HepG2 (cell line): Measurements from ENCODE around the gene ATPAF2. TPM values are rescaled to one million over a fixed set of nuclear protein-coding genes. Genes with fewer than 3 reads are reported as not detected.
A peak's percentile ranks its signal among the peaks of the same experiment; 100 is the strongest.

Experiments
- ATF1 ChIP-seq: IDR thresholded peaks from 2 replicates; pipeline ENCODE4 v1.6.1; 2016; ENCODE audit warnings: mild to moderate bottlenecking, control low read depth
- DNMT3B ChIP-seq: conservative IDR thresholded peaks from 2 replicates; pipeline ENCODE4 v1.6.1; 2016; ENCODE audit warnings: missing biosample characterization, control low read depth
- HNRNPK ChIP-seq: fragments of 200-400 bp; formaldehyde crosslinking; IDR thresholded peaks from 2 replicates; pipeline ENCODE4 v1.6.1; 2018; ENCODE audit warnings: low read length, low read depth, moderate library complexity, mild to moderate bottlenecking; ENCODE audit not compliant: poor library complexity, severe bottlenecking
- HOXA7 ChIP-seq: sonication (generic); formaldehyde crosslinking; IDR thresholded peaks from 2 replicates; pipeline ENCODE4 v1.8.1; 2022; ENCODE audit warnings: mild to moderate bottlenecking, missing genetic modification reagents, moderate library complexity
- LCORL ChIP-seq, 2 experiments: fragments of 450-650 bp in 1 of 2; sonication (generic) in 1 of 2; formaldehyde crosslinking in 1 of 2; IDR thresholded peaks; 2 replicates each; pipeline versions ENCODE4 v1.5.0 to v1.6.1; 2017 to 2020; ENCODE audit warnings: antibody characterized with exemption in 1 of 2, missing genetic modification reagents in 1 of 2
- MED13 ChIP-seq: sonication (generic); formaldehyde crosslinking; IDR thresholded peaks from 2 replicates; pipeline ENCODE4 v1.5.0; 2020; ENCODE audit warnings: missing genetic modification reagents
- MIER3 ChIP-seq: IDR thresholded peaks from 2 replicates; pipeline ENCODE4 v1.6.1; 2016; ENCODE audit warnings: missing compliant biosample characterization, borderline replicate concordance
- NR2F6 ChIP-seq, 2 experiments: IDR thresholded peaks; 2 replicates each; pipeline ENCODE4 v1.6.1; 2016; ENCODE audit warnings: antibody characterized with exemption in 1 of 2, mild to moderate bottlenecking in 1 of 2
- PLRG1 ChIP-seq: fragments of 450-650 bp; conservative IDR thresholded peaks from 2 replicates; pipeline ENCODE4 v1.6.1; 2016
- TARDBP ChIP-seq: sonication (generic); formaldehyde crosslinking; IDR thresholded peaks from 2 replicates; pipeline ENCODE4 v1.8.0; 2022; ENCODE audit warnings: mild to moderate bottlenecking, missing genetic modification reagents
- TBX2 ChIP-seq: sonication (generic); formaldehyde crosslinking; IDR thresholded peaks from 2 replicates; pipeline ENCODE4 v1.5.0; 2020; ENCODE audit warnings: missing genetic modification reagents, mild to moderate bottlenecking, borderline replicate concordance
- ZFP90 ChIP-seq: sonication (generic); formaldehyde crosslinking; IDR thresholded peaks from 2 replicates; pipeline ENCODE4 v1.8.0; 2022; ENCODE audit warnings: missing genetic modification reagents, mild to moderate bottlenecking, inconsistent platforms, borderline replicate concordance
- ZKSCAN8 ChIP-seq: IDR thresholded peaks from 2 replicates; pipeline ENCODE4 v1.6.1; 2016; ENCODE audit warnings: borderline replicate concordance, missing genetic modification reagents, missing compliant biosample characterization
- ZNF234 ChIP-seq: sonication (generic); formaldehyde crosslinking; conservative IDR thresholded peaks from 2 replicates; pipeline ENCODE4 v1.5.1; 2020; ENCODE audit warnings: mild to moderate bottlenecking, missing genetic modification reagents
- ZNF235 ChIP-seq: sonication (generic); formaldehyde crosslinking; IDR thresholded peaks from 2 replicates; pipeline ENCODE4 v1.8.1; 2023; ENCODE audit warnings: mild to moderate bottlenecking, missing genetic modification reagents, borderline replicate concordance
- ZNF30 ChIP-seq: sonication (generic); formaldehyde crosslinking; IDR thresholded peaks from 2 replicates; pipeline ENCODE4 v1.5.0; 2020; ENCODE audit warnings: mild to moderate bottlenecking, missing genetic modification reagents
- ZNF335 ChIP-seq: sonication (generic); formaldehyde crosslinking; IDR thresholded peaks from 2 replicates; pipeline ENCODE4 v1.4.0; 2020; ENCODE audit warnings: missing genetic modification reagents
- ZNF451 ChIP-seq: sonication (generic); formaldehyde crosslinking; IDR thresholded peaks from 2 replicates; pipeline ENCODE4 v1.5.0; 2020; ENCODE audit warnings: mild to moderate bottlenecking, missing genetic modification reagents
- ZNF790 ChIP-seq: sonication (generic); formaldehyde crosslinking; IDR thresholded peaks from 2 replicates; pipeline ENCODE4 v1.8.0; 2022; ENCODE audit warnings: missing genetic modification reagents, mild to moderate bottlenecking, borderline replicate concordance
- polyA plus RNA-seq, 8 experiments: library from polyadenylated mRNA; depleted of rRNA in 3 of 8; stranded (reverse) in 7 of 8; unstranded in 1 of 8; fragments of >200 nt; fragmentation: Illumina TruSeq in 4 of 8; extraction: Trizol in 4 of 8; gene quantifications; 2 replicates each; pipeline versions ENCODE4 v1.2.1 to v1.2.3, GENCODE V29; 2011 to 2016; ENCODE audit warnings: low read depth in 4 of 8, missing spikeins in 1 of 8, mixed read lengths in 1 of 8; ENCODE audit not compliant: insufficient read depth in 1 of 8
- total RNA-seq, 5 experiments: library from RNA; depleted of rRNA; stranded (reverse); fragments of >200 nt; fragmentation: Illumina TruSeq; extraction: Trizol; gene quantifications; 2 replicates each; pipeline ENCODE4 v1.2.3, GENCODE V29; 2016; ENCODE audit warnings: low read depth in 1 of 5
- TF ChIP-seq, protein P1 (sequence below): sonication (generic); formaldehyde crosslinking; IDR thresholded peaks from 2 replicates; pipeline ENCODE4 v1.4.0; 2020; ENCODE audit warnings: mild to moderate bottlenecking, missing genetic modification reagents
- TF ChIP-seq, protein P2 (sequence below): IDR thresholded peaks from 2 replicates; pipeline ENCODE4 v1.6.1; 2016; ENCODE audit warnings: low read depth
- TF ChIP-seq, protein P3 (sequence below): sonication (generic); formaldehyde crosslinking; IDR thresholded peaks from 2 replicates; pipeline ENCODE4 v1.5.0; 2020; ENCODE audit warnings: mild to moderate bottlenecking, low read depth, missing genetic modification reagents, borderline replicate concordance
- TF ChIP-seq, protein P4 (sequence below): sonication (generic); formaldehyde crosslinking; IDR thresholded peaks from 2 replicates; pipeline ENCODE4 v1.5.1; 2020; ENCODE audit warnings: missing genetic modification reagents, mild to moderate bottlenecking, borderline replicate concordance

ATPAF2 gene
- total and polyA plus RNA-seq, 2 of the 13 experiments (the other 11 are each of a cell fraction or from before 2014, with no cell fraction given): 15.0 to 16.5 TPM

DNA sequence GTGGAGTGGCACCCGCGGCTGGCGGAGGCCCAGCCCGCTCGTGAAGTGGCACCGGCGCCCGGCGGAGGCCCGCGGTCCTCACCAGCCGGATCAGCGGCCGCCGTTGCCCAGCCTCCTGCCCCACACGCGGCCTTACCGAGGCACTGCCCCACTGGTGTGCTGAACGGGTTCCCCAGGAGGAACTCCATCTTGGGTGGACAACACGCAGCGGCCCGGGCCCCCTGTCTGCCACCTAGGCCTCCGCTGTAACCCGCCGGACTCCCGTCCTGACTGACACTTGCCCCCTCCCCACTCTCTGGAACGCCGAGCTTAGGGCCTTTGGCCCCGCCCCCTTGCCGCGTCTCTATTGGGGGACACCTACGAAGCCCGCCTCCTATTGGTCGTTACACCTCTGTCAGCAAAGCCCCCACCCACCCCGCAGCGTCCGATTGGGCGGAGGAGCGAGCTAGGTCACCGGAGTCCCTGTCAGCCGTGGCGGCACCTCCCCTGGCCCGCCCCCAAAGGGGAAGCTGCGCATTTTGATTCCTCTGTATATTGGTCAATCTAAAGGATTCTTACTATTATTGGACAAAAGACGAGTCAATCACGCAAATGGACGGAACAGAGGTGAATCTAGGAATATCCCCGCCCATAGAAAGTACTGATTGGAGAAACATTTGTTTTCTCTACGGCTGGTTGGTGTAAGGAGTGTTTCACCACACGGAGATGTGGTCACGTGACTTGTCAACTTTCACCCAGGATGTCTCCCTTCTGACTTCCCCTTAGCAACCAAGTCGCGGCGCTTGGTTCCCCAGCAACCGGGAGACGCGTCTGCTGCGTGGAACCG, 66.6 kb downstream of the ATPAF2 start, which contains the start of the genes DRC3 and TOM1L2 (continued):
- TF ChIP-seq ZNF235 (no peak), MED13 (CRISPR knock-in tag) (no peak), PLRG1 (no peak), ZNF234 (CRISPR knock-in tag) (0 out of 2 replicates have a peak, but pooled peaks have one; percentile 26), DNMT3B (CRISPR knock-in tag) (no peak), TARDBP (CRISPR knock-in tag) (no peak), ZNF30 (no peak), ZNF790 (CRISPR knock-in tag) (no peak), NR2F6 (IDR thresholded peaks at IDR 0.05) (peak; percentile 42; the same call in 1 of the 2 replicates), NR2F6 (CRISPR knock-in tag; IDR thresholded peaks at IDR 0.05) (no peak), ZNF335 (no peak), HOXA7 (CRISPR knock-in tag) (no peak), MIER3 (CRISPR knock-in tag) (no peak), ZKSCAN8 (CRISPR knock-in tag) (no peak), HNRNPK (no peak), TBX2 (CRISPR knock-in tag) (peak; percentile 70), LCORL (IDR thresholded peaks at IDR 0.05) (peak; percentile 76), LCORL (CRISPR knock-in tag; IDR thresholded peaks at IDR 0.05) (no peak; the same call in 1 of the 2 replicates), ZNF451 (0 out of 2 replicates have a peak, but pooled peaks have one; percentile 60), ATF1 (CRISPR knock-in tag) (peak; percentile 95), ZFP90 (CRISPR knock-in tag) (no peak)
- TF ChIP-seq, protein P1, sequence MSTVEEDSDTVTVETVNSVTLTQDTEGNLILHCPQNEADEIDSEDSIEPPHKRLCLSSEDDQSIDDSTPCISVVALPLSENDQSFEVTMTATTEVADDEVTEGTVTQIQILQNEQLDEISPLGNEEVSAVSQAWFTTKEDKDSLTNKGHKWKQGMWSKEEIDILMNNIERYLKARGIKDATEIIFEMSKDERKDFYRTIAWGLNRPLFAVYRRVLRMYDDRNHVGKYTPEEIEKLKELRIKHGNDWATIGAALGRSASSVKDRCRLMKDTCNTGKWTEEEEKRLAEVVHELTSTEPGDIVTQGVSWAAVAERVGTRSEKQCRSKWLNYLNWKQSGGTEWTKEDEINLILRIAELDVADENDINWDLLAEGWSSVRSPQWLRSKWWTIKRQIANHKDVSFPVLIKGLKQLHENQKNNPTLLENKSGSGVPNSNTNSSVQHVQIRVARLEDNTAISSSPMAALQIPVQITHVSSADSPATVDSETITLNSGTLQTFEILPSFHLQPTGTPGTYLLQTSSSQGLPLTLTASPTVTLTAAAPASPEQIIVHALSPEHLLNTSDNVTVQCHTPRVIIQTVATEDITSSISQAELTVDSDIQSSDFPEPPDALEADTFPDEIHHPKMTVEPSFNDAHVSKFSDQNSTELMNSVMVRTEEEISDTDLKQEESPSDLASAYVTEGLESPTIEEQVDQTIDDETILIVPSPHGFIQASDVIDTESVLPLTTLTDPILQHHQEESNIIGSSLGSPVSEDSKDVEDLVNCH (CRISPR knock-in tag): no peak
- TF ChIP-seq, protein P2, sequence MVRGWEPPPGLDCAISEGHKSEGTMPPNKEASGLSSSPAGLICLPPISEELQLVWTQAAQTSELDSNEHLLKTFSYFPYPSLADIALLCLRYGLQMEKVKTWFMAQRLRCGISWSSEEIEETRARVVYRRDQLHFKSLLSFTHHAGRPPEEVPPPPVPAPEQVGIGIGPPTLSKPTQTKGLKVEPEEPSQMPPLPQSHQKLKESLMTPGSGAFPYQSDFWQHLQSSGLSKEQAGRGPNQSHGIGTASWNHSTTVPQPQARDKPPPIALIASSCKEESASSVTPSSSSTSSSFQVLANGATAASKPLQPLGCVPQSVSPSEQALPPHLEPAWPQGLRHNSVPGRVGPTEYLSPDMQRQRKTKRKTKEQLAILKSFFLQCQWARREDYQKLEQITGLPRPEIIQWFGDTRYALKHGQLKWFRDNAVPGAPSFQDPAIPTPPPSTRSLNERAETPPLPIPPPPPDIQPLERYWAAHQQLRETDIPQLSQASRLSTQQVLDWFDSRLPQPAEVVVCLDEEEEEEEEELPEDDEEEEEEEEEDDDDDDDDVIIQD: peak; percentile 82
- TF ChIP-seq, protein P3, sequence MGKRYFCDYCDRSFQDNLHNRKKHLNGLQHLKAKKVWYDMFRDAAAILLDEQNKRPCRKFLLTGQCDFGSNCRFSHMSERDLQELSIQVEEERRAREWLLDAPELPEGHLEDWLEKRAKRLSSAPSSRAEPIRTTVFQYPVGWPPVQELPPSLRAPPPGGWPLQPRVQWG (CRISPR knock-in tag): no peak
- TF ChIP-seq, protein P4, sequence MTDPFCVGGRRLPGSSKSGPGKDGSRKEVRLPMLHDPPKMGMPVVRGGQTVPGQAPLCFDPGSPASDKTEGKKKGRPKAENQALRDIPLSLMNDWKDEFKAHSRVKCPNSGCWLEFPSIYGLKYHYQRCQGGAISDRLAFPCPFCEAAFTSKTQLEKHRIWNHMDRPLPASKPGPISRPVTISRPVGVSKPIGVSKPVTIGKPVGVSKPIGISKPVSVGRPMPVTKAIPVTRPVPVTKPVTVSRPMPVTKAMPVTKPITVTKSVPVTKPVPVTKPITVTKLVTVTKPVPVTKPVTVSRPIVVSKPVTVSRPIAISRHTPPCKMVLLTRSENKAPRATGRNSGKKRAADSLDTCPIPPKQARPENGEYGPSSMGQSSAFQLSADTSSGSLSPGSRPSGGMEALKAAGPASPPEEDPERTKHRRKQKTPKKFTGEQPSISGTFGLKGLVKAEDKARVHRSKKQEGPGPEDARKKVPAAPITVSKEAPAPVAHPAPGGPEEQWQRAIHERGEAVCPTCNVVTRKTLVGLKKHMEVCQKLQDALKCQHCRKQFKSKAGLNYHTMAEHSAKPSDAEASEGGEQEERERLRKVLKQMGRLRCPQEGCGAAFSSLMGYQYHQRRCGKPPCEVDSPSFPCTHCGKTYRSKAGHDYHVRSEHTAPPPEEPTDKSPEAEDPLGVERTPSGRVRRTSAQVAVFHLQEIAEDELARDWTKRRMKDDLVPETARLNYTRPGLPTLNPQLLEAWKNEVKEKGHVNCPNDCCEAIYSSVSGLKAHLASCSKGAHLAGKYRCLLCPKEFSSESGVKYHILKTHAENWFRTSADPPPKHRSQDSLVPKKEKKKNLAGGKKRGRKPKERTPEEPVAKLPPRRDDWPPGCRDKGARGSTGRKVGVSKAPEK (CRISPR knock-in tag): no peak
